ENCODE measurements around the gene TOM1.

Gene TOM1

GRCh38 chr22:35299673-35300499 is at the start of gene TOM1:
Gene TOM1 (plus strand): TSS chr22:35299894. CDS start chr22:35299929, 35 bp downstream.
- DNase-seq: peak; percentile 96 to 98

GRCh38 chr22:35250156-35250555 is 49.5 kb upstream of the TOM1 start:
- no peak for DNase-seq

GRCh38 chr22:35253946-35254345 is 45.7 kb upstream of the TOM1 start:
- no peak for DNase-seq

- DNase-seq: no peak
Observed at GRCh38 chr22:35257002-35257320, 42.7 kb upstream of the TOM1 start.

DNA sequence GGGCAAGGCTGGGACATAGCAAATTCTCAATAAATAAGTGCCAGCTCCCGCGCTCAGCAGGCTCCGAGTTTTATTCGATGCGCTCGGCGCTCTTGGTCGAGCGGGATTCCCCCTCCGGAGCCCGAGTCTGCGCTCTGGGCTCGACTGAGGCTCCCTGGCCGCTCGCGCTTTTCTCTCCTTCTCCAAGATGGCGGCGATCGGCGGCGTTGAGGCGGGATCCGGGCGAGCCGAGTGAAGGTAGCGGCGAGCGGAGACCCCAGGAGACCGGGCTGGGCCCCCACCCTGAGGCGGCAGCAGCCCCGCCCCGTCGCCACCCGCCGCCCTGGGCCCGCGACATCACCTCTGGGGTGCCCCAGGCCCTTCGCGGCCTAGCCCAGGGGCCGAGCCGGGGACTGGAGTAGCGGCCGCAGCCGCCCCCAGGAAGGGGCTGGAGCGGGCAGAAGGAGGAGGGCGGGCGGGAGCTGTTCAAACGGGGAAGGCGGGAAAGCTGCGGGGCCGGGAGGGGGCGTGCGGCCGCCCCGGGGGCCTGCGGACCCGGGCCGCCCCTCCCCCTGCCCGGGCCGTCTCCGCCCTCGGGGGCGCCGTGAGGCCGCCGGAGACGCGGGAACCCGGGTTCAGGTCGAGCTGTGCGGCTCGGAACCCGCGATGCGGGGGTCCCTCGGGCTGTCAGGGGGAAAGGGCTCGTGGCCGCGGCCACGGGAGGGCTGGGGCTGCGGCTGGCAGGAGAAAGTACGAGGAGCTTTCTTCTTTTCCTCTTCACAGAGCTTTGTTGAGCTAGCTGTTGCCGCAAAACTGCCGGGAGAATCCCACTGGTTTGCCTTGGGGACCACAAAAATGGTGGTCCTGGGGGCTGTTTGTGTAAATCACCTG is 42.1 kb upstream of the TOM1 start, which contains the start of gene HMGXB4:
HMGXB4 (plus strand) TSS at position 173 of the 870 bp plus-strand sequence. CDS start 4,898 bp downstream, outside the sequence.
- DNase-seq: peak; percentile 87 to 89

DNA sequence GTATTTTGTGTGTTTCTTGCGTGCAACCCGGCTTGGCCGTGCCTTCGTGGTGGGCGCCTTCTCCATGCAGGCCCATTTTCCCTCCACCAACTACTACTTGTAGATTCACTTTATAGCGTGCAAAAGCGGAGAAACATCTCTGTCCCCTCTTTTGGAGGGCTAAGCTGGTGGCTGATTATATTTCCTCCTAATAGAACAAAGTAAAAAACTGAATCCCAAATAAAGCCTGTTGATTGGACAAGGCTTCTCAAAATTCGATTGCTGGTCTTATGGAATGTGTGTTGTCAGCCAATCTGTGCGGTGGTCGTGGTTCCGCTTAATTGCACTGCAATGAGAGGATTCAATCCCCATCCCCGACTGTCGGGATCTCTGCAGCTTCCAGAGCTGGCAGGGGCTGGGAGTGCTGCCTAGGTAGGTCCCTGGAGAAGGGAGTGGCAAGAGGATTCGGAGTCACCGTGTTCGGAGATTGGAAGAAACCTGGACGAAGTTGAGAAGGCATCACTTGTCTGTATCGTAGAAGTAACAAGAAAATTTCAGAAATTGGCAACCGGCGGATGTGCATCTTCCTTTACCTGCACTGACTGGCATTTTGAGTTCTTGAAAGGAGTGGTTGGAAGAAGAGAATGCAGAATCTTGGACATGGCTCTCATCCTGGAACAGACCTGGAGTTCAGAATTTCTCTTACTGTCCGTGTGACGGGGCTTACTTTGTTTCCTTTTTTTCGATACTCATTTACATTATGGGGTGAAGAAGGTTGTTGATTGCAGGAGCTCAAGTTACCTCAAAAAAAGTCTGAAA is 41.3 kb upstream of the TOM1 start:
- DNase-seq: peak; percentile 20 to 22

- no peak for DNase-seq
Observed at GRCh38 chr22:35264986-35265385, 34.7 kb upstream of the TOM1 start.

GRCh38 chr22:35266277-35266676 is 33.4 kb upstream of the TOM1 start:
- DNase-seq: no peak

- no peak for DNase-seq
Observed at GRCh38 chr22:35269630-35270029, 30.1 kb upstream of the TOM1 start.

- DNase-seq: no peak
Observed at GRCh38 chr22:35274154-35274871, 25.4 kb upstream of the TOM1 start.

- DNase-seq: no peak
Observed at GRCh38 chr22:35275580-35275979, 24.1 kb upstream of the TOM1 start.

- no peak for DNase-seq
Observed at GRCh38 chr22:35276019-35276418, 23.7 kb upstream of the TOM1 start.

- DNase-seq: no peak
Observed at GRCh38 chr22:35288116-35288515, 11.6 kb upstream of the TOM1 start.

GRCh38 chr22:35292786-35293185 is 6.9 kb upstream of the TOM1 start:
- DNase-seq: no peak

DNA sequence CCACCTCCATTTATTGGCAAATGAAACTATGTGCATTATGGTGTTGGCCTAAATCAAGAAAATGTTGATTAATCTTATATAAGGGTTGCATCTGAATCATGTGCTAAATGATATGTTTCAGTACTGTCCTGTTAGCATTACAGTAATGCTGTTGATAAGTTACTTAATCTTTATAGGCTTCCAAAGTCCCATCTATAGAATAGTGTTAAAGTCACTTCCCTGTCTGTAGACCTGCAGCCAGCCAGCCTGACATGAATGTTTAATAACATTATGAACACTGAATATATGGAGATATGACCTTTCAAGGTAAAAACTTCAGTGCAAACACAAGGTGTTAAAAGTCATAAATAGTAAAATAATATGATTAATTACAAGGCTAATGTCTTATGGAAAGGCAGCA is 3.6 kb upstream of the TOM1 start:
- no peak for DNase-seq

- no peak for DNase-seq
Observed at GRCh38 chr22:35299217-35299672, 449 bp upstream of the TOM1 start.

GRCh38 chr22:35301372-35301874 is 1.7 kb downstream of the TOM1 start:
- DNase-seq: peak in 1 of 2 experiments; percentile 25

- no peak for DNase-seq
Observed at GRCh38 chr22:35303029-35303624, 3.4 kb downstream of the TOM1 start.

GRCh38 chr22:35305525-35306070 is 5.9 kb downstream of the TOM1 start:
- DNase-seq: peak in 1 of 2 experiments; percentile 7

DNA sequence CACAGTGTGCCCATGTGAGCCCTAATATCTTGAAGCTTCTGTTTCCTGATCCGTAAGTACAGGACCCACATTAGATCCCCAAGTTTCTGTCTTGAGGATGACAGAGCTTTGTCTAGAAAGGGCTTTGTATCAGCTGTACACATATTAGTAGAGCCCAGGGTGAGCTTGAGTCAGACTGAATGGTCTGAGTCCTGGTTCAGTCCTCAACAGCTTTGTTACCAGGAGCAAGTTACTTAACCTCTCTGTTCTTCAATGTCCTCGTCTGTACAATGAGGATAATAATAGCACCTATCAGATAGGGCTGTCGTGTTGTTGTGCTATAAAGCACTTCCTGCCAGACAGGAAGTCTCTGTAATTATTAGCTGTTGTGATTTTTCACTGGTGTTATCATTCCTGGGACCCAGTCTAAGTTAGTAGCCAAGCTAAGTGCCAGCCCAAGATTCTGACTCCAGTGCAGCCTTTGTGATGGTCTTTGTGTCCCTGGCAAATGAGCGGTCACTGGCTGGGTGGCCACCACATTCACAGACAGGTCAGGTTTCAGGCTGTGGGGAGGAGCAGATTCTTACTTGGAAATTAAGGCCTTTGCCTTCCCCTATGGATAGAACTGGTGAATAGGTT is 6.8 kb downstream of the TOM1 start:
- DNase-seq: peak in 1 of 2 experiments; percentile 7

GRCh38 chr22:35307372-35307771 is 7.7 kb downstream of the TOM1 start:
- DNase-seq: peak in 1 of 2 experiments; percentile 10
